Hepatocyte (in vitro differentiated cells): ENCODE measurements around the gene SLC8B1. TPM values are rescaled to one million over a fixed set of nuclear protein-coding genes. Genes with fewer than 3 reads are reported as not detected.

Source experiments
- DNase-seq: peaks from one replicate; pipeline ENCODE4 v3.0.0-alpha.2; 2016; ENCODE audit warnings: low spot score
- H2AFZ ChIP-seq: fragments of 200-600 bp; sonication (generic); 2 replicates; pipeline ENCODE4 v1.6.0; 2016; ENCODE audit warnings: antibody characterized with exemption, mild to moderate bottlenecking
- H3K27ac ChIP-seq: fragments of 200-600 bp; sonication (generic); 2 replicates; pipeline ENCODE4 v1.5.1; 2016; ENCODE audit warnings: mild to moderate bottlenecking
- H3K27me3 ChIP-seq: fragments of 200-600 bp; sonication (generic); 2 replicates; pipeline ENCODE4 v1.6.1; 2016
- H3K36me3 ChIP-seq: fragments of 200-600 bp; sonication (generic); replicated peaks from 2 replicates; pipeline ENCODE4 v1.5.1; 2016; ENCODE audit warnings: low read depth; ENCODE audit not compliant: insufficient read depth
- H3K4me1 ChIP-seq: fragments of 200-600 bp; sonication (generic); 2 replicates; pipeline ENCODE4 v1.5.1; 2016; ENCODE audit warnings: mild to moderate bottlenecking, moderate library complexity; ENCODE audit not compliant: insufficient read depth
- H3K4me2 ChIP-seq: fragments of 200-600 bp; sonication (generic); 2 replicates; pipeline ENCODE4 v1.6.0; 2016
- H3K4me3 ChIP-seq: fragments of 200-600 bp; sonication (generic); 2 replicates; pipeline ENCODE4 v1.5.1; 2016; ENCODE audit warnings: mild to moderate bottlenecking
- H3K79me2 ChIP-seq: fragments of 200-600 bp; sonication (generic); 2 replicates; pipeline ENCODE4 v1.6.0; 2017; ENCODE audit warnings: mild to moderate bottlenecking
- H3K9me2 ChIP-seq: fragments of 200-600 bp; sonication (generic); replicated peaks from 2 replicates; pipeline ENCODE4 v1.6.0; 2017; ENCODE audit warnings: mild to moderate bottlenecking; ENCODE audit not compliant: insufficient read depth
- H3K9me3 ChIP-seq: fragments of 200-600 bp; sonication (generic); 2 replicates; pipeline ENCODE4 v1.5.1; 2016; ENCODE audit warnings: low read depth, mild to moderate bottlenecking
- H4K20me1 ChIP-seq: fragments of 200-600 bp; sonication (generic); 2 replicates; pipeline ENCODE4 v1.6.0; 2016; ENCODE audit warnings: mild to moderate bottlenecking; ENCODE audit not compliant: insufficient read depth, poor library complexity, severe bottlenecking
- EZH2 ChIP-seq: fragments of 200-600 bp; sonication (generic); IDR thresholded peaks from 2 replicates; pipeline ENCODE4 v1.6.1; 2016; ENCODE audit warnings: antibody characterized with exemption, mild to moderate bottlenecking, borderline replicate concordance
- EZH2phosphoT487 ChIP-seq: fragments of 200-600 bp; sonication (generic); IDR thresholded peaks from one replicate; pipeline ENCODE4 v1.6.1; 2018; ENCODE audit warnings: antibody characterized with exemption, mild to moderate bottlenecking, low read depth, moderate library complexity; ENCODE audit not compliant: unreplicated experiment, severe bottlenecking
- WGBS: methylation state at CpG from one replicate; pipeline ENCODE4 v1.1.6; 2016; ENCODE audit warnings: low lambda C conversion rate; ENCODE audit errors: missing lambda C conversion rate; 5-methylcytosine and 5-hydroxymethylcytosine counted together
- polyA plus RNA-seq: library from polyadenylated mRNA; unstranded; fragments of >200 nt; fragmentation: Nextera tagmentation; extraction: Ambion mirVana; gene quantifications from 2 replicates; pipeline ENCODE4 v1.2.1, GENCODE V29; 2016
- total RNA-seq: library from RNA; depleted of rRNA; stranded (reverse); fragments of >200 nt; gene quantifications from 2 replicates; pipeline ENCODE4 v1.2.3, GENCODE V29; 2014
- TF ChIP-seq, protein P1 (sequence below): fragments of 200-600 bp; sonication (generic); IDR thresholded peaks from 2 replicates; pipeline ENCODE4 v1.5.1; 2016; ENCODE audit warnings: antibody characterized with exemption, mild to moderate bottlenecking; ENCODE audit not compliant: poor library complexity

Gene SLC8B1
- total and polyA plus RNA-seq, 2 experiments from 2014 or later: 15.4 to 17.9 TPM

DNA sequence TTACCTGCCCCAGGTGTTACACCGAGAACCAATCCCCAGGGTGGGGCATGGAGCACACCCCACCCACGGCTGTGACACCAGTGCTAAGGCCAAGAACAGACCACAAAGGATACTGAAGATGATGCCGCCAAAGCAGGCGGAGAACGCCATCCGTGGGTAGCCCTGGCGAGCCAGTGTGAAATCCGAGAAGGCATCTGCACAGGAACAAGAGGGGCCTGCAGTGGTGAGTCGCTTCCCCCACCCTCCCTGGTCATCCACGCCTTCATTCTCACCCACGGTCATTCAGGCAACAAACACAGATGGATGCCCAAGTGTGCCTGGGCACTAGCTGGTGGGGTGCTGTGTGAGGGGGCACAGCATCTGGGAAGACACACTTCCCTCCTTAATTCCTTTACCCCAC is 28.5 kb downstream of the SLC8B1 start:
- no peaks in the 10 kb centered on the region for H3K4me1 ChIP-seq
- H3K79me2 ChIP-seq: no peaks in the 10 kb centered on the region
- DNase-seq: no peak
- H3K9me3 ChIP-seq: no peaks in the 10 kb centered on the region
- TF ChIP-seq, protein P1, sequence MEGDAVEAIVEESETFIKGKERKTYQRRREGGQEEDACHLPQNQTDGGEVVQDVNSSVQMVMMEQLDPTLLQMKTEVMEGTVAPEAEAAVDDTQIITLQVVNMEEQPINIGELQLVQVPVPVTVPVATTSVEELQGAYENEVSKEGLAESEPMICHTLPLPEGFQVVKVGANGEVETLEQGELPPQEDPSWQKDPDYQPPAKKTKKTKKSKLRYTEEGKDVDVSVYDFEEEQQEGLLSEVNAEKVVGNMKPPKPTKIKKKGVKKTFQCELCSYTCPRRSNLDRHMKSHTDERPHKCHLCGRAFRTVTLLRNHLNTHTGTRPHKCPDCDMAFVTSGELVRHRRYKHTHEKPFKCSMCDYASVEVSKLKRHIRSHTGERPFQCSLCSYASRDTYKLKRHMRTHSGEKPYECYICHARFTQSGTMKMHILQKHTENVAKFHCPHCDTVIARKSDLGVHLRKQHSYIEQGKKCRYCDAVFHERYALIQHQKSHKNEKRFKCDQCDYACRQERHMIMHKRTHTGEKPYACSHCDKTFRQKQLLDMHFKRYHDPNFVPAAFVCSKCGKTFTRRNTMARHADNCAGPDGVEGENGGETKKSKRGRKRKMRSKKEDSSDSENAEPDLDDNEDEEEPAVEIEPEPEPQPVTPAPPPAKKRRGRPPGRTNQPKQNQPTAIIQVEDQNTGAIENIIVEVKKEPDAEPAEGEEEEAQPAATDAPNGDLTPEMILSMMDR: no peak
- TF ChIP-seq EZH2: no peak
- no peak for TF ChIP-seq EZH2phosphoT487
- H2AFZ ChIP-seq: no peak overlapping the region
- WGBS: 77% methylated on average over 11 of the region's 11 CpGs
- H3K4me3 ChIP-seq: no peak overlapping the region
- H3K4me2 ChIP-seq: no peak overlapping the region
- no peaks in the 10 kb centered on the region for H4K20me1 ChIP-seq
- H3K27me3 ChIP-seq: no peaks in the 10 kb centered on the region
- no peak overlapping the region for H3K27ac ChIP-seq
- no peaks in the 10 kb centered on the region for H3K36me3 ChIP-seq
- no peaks in the 10 kb centered on the region for H3K9me2 ChIP-seq

DNA sequence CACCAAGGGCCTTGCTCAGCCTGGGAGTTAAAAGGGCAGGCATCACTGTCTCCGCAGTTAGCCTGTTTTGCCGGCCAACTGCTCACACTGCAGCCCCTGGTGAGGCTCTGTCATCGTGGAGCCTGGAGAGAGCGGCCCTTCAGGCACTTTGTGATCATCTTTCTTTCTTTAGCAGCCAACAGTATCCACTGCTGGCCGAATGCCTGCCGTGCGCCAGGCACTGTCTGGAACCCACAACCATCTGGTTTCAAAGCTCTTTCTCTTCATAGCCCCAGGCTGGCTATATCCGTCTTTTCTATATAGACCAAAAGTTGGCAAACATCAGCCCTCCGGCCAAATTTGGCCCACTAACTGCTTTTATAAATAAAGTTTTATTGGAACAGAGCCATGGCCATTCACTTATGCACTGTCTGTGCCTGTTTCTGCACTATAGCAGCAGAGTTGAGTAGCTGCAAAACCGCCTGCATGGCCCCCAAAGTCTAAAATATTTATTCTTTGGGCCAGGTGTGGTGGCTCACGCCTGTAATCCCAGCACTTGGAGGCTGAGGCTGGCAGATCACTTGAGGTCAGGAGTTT is 29.5 kb downstream of the SLC8B1 start:
- Histone ChIP-seq H3K27me3 (no peaks in the 10 kb centered on the region), H2AFZ (no peak overlapping the region), H3K4me2 (no peak overlapping the region), H4K20me1 (no peaks in the 10 kb centered on the region), H3K4me3 (no peak overlapping the region), H3K9me2 (no peaks in the 10 kb centered on the region), H3K79me2 (no peaks in the 10 kb centered on the region), H3K36me3 (no peaks in the 10 kb centered on the region), H3K4me1 (no peaks in the 10 kb centered on the region), H3K9me3 (no peaks in the 10 kb centered on the region), H3K27ac (no peak overlapping the region)
- no peak for DNase-seq
- 96% methylated on average over 11 of the region's 11 CpGs for WGBS
- no peak for TF ChIP-seq EZH2
- TF ChIP-seq, protein P1: no peak
- TF ChIP-seq EZH2phosphoT487: no peak

DNA sequence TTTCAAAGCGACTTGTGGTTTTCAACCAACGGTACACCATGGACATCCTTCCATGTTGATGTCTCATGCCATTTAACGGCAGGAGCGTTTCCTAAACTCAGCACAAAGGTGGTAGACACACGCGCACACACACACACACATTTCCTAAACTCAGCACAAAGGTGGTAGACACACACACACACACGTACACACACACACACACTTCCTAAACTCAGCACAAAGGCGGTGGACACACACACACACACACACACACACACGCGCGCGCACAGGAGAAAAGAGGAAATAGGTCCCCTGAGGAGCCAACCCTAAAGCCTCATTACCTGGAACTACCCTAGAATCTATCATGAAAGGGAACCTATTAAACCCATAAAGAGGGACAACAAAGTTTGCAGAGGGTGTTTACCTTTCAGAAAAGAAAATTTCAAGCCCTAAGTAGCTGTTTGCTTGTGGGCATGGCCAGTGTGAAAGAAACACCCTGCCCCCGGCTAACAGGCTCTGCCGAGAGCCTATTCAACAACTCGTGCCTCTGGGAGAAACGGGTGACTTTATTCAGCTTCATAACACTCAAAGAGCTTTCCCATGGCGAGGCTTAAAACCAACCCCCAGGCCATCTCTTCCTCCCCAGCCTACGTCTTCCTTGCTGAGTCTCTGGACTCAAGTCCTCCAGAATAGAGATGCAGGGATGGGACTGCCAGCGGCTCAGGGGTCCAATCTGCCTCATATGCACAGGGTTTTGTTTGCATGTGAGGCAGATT is 31.8 kb downstream of the SLC8B1 start:
- Histone ChIP-seq H3K27me3 (no peaks in the 10 kb centered on the region), H3K9me2 (no peaks in the 10 kb centered on the region), H3K4me3 (no peak overlapping the region), H3K79me2 (no peaks in the 10 kb centered on the region), H3K9me3 (no peaks in the 10 kb centered on the region), H3K4me1 (peaks cover 13% of the 10 kb centered on the region), H4K20me1 (no peaks in the 10 kb centered on the region), H3K4me2 (no peak overlapping the region), H2AFZ (no peak overlapping the region), H3K36me3 (no peaks in the 10 kb centered on the region), H3K27ac (no peak overlapping the region)
- WGBS: 76% methylated on average over 19 of the region's 19 CpGs
- TF ChIP-seq, protein P1: no peak
- no peak for TF ChIP-seq EZH2
- TF ChIP-seq EZH2phosphoT487: no peak
- no peak for DNase-seq
